Hepatocyte (in vitro differentiated cells): ENCODE results near the gene IL1R2. TPM values are rescaled to one million over a fixed set of nuclear protein-coding genes. Genes with fewer than 3 reads are reported as not detected.

Experiments used
- DNase-seq: peaks from one replicate; pipeline ENCODE4 v3.0.0-alpha.2; 2016; ENCODE audit warnings: low spot score
- H2AFZ ChIP-seq: fragments of 200-600 bp; sonication (generic); 2 replicates; pipeline ENCODE4 v1.6.0; 2016; ENCODE audit warnings: antibody characterized with exemption, mild to moderate bottlenecking
- H3K27ac ChIP-seq: fragments of 200-600 bp; sonication (generic); 2 replicates; pipeline ENCODE4 v1.5.1; 2016; ENCODE audit warnings: mild to moderate bottlenecking
- H3K27me3 ChIP-seq: fragments of 200-600 bp; sonication (generic); 2 replicates; pipeline ENCODE4 v1.6.1; 2016
- H3K36me3 ChIP-seq: fragments of 200-600 bp; sonication (generic); replicated peaks from 2 replicates; pipeline ENCODE4 v1.5.1; 2016; ENCODE audit warnings: low read depth; ENCODE audit not compliant: insufficient read depth
- H3K4me1 ChIP-seq: fragments of 200-600 bp; sonication (generic); 2 replicates; pipeline ENCODE4 v1.5.1; 2016; ENCODE audit warnings: mild to moderate bottlenecking, moderate library complexity; ENCODE audit not compliant: insufficient read depth
- H3K4me2 ChIP-seq: fragments of 200-600 bp; sonication (generic); 2 replicates; pipeline ENCODE4 v1.6.0; 2016
- H3K4me3 ChIP-seq: fragments of 200-600 bp; sonication (generic); 2 replicates; pipeline ENCODE4 v1.5.1; 2016; ENCODE audit warnings: mild to moderate bottlenecking
- H3K79me2 ChIP-seq: fragments of 200-600 bp; sonication (generic); 2 replicates; pipeline ENCODE4 v1.6.0; 2017; ENCODE audit warnings: mild to moderate bottlenecking
- H3K9me2 ChIP-seq: fragments of 200-600 bp; sonication (generic); replicated peaks from 2 replicates; pipeline ENCODE4 v1.6.0; 2017; ENCODE audit warnings: mild to moderate bottlenecking; ENCODE audit not compliant: insufficient read depth
- H3K9me3 ChIP-seq: fragments of 200-600 bp; sonication (generic); 2 replicates; pipeline ENCODE4 v1.5.1; 2016; ENCODE audit warnings: low read depth, mild to moderate bottlenecking
- H4K20me1 ChIP-seq: fragments of 200-600 bp; sonication (generic); 2 replicates; pipeline ENCODE4 v1.6.0; 2016; ENCODE audit warnings: mild to moderate bottlenecking; ENCODE audit not compliant: insufficient read depth, poor library complexity, severe bottlenecking
- EZH2 ChIP-seq: fragments of 200-600 bp; sonication (generic); IDR thresholded peaks from 2 replicates; pipeline ENCODE4 v1.6.1; 2016; ENCODE audit warnings: antibody characterized with exemption, mild to moderate bottlenecking, borderline replicate concordance
- EZH2phosphoT487 ChIP-seq: fragments of 200-600 bp; sonication (generic); IDR thresholded peaks from one replicate; pipeline ENCODE4 v1.6.1; 2018; ENCODE audit warnings: antibody characterized with exemption, mild to moderate bottlenecking, low read depth, moderate library complexity; ENCODE audit not compliant: unreplicated experiment, severe bottlenecking
- whole genome bisulfite sequencing: methylation state at CpG from one replicate; pipeline ENCODE4 v1.1.6; 2016; ENCODE audit warnings: low lambda C conversion rate; ENCODE audit errors: missing lambda C conversion rate; 5-methylcytosine and 5-hydroxymethylcytosine counted together
- polyA plus RNA-seq: library from polyadenylated mRNA; unstranded; fragments of >200 nt; fragmentation: Nextera tagmentation; extraction: Ambion mirVana; gene quantifications from 2 replicates; pipeline ENCODE4 v1.2.1, GENCODE V29; 2016
- total RNA-seq: library from RNA; depleted of rRNA; stranded (reverse); fragments of >200 nt; gene quantifications from 2 replicates; pipeline ENCODE4 v1.2.3, GENCODE V29; 2014
- TF ChIP-seq, protein P1 (sequence below): fragments of 200-600 bp; sonication (generic); IDR thresholded peaks from 2 replicates; pipeline ENCODE4 v1.5.1; 2016; ENCODE audit warnings: antibody characterized with exemption, mild to moderate bottlenecking; ENCODE audit not compliant: poor library complexity

Gene IL1R2
- total and polyA plus RNA-seq, 2 experiments from 2014 or later: 1.3 to 5.8 TPM

GRCh38 chr2:101975171-101975870, 16.4 kb upstream of the IL1R2 start:
- no peak for TF ChIP-seq EZH2
- TF ChIP-seq EZH2phosphoT487: no peak
- TF ChIP-seq, protein P1, sequence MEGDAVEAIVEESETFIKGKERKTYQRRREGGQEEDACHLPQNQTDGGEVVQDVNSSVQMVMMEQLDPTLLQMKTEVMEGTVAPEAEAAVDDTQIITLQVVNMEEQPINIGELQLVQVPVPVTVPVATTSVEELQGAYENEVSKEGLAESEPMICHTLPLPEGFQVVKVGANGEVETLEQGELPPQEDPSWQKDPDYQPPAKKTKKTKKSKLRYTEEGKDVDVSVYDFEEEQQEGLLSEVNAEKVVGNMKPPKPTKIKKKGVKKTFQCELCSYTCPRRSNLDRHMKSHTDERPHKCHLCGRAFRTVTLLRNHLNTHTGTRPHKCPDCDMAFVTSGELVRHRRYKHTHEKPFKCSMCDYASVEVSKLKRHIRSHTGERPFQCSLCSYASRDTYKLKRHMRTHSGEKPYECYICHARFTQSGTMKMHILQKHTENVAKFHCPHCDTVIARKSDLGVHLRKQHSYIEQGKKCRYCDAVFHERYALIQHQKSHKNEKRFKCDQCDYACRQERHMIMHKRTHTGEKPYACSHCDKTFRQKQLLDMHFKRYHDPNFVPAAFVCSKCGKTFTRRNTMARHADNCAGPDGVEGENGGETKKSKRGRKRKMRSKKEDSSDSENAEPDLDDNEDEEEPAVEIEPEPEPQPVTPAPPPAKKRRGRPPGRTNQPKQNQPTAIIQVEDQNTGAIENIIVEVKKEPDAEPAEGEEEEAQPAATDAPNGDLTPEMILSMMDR: no peak
- Histone ChIP-seq H3K9me2 (no peaks in the 10 kb centered on the region), H2AFZ (no peak overlapping the region), H3K36me3 (no peaks in the 10 kb centered on the region), H3K4me1 (no peaks in the 10 kb centered on the region), H3K27me3 (no peaks in the 10 kb centered on the region), H3K4me2 (no peak overlapping the region), H3K27ac (no peak overlapping the region), H4K20me1 (no peaks in the 10 kb centered on the region), H3K4me3 (no peak overlapping the region), H3K9me3 (no peaks in the 10 kb centered on the region), H3K79me2 (no peaks in the 10 kb centered on the region)
- no peak for DNase-seq
- 85% methylated on average over 17 of the region's 17 CpGs for WGBS

DNA sequence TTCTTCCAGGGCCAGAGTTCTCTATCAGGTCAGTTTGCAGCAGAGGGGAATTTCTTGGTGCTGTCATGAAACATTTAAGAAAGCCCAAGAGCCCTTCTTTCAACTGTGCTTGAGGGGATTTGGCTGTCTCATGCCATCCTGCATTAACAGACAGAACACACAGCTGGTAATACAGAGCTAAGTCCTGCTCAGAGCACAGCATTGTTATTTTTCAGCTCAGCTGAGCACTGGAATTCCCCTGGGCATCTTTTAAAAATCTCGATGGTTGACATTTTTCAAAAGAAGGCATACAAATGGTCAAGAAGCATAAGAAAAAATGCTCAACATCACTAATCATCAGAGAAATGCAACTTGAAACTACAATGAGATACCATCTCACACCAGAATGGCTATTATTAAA, 14.9 kb upstream of the IL1R2 start:
- 68% methylated on average over 1 of the region's 1 CpG for WGBS

GRCh38 chr2:101980368-101980767, 11.4 kb upstream of the IL1R2 start:
- Histone ChIP-seq H3K79me2 (no peaks in the 10 kb centered on the region), H3K4me2 (no peak overlapping the region), H4K20me1 (no peaks in the 10 kb centered on the region), H3K9me3 (no peaks in the 10 kb centered on the region), H3K36me3 (no peaks in the 10 kb centered on the region), H3K4me3 (no peak overlapping the region), H3K9me2 (no peaks in the 10 kb centered on the region), H3K27me3 (no peaks in the 10 kb centered on the region), H3K27ac (no peak overlapping the region), H3K4me1 (no peaks in the 10 kb centered on the region), H2AFZ (no peak overlapping the region)
- no peak for TF ChIP-seq EZH2phosphoT487
- 93% methylated on average over 7 of the region's 7 CpGs for WGBS
- DNase-seq: no peak

More for the DNA sequence above, 14.9 kb upstream of the IL1R2 start:
- no peak for DNase-seq
- Histone ChIP-seq H3K9me3 (no peaks in the 10 kb centered on the region), H3K4me1 (no peaks in the 10 kb centered on the region), H3K4me3 (no peak overlapping the region), H3K4me2 (no peak overlapping the region), H3K27me3 (no peaks in the 10 kb centered on the region), H3K36me3 (no peaks in the 10 kb centered on the region), H3K9me2 (no peaks in the 10 kb centered on the region), H4K20me1 (no peaks in the 10 kb centered on the region), H3K27ac (no peak overlapping the region), H2AFZ (no peak overlapping the region), H3K79me2 (no peaks in the 10 kb centered on the region)
- TF ChIP-seq, protein P1: no peak
- TF ChIP-seq EZH2phosphoT487 (no peak), EZH2 (no peak)

DNA sequence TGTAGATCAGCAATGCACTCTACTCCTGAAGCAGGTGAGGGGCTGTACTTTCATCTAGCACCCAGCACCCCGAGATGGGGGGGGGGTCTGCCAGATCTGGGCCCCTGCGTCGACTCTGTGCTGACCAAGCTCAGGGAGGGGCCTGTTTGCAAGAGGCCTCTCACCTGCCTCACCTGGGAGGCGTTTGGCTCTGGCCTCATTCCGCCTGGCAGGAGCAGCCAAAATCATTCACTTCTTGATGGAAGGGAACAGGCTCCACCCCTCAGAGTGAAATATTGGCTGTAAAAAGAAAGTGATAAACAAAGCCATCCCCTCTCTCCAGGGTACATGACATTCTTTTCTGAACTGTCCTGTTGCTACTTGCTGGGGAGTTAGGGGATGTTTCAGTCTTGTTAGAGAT, 10.7 kb upstream of the IL1R2 start:
- Histone ChIP-seq H3K9me2 (no peaks in the 10 kb centered on the region), H3K36me3 (no peaks in the 10 kb centered on the region), H3K4me2 (no peak overlapping the region), H3K4me1 (peaks cover 4% of the 10 kb centered on the region), H2AFZ (no peak overlapping the region), H3K79me2 (no peaks in the 10 kb centered on the region), H4K20me1 (no peaks in the 10 kb centered on the region), H3K27ac (no peak overlapping the region), H3K9me3 (no peaks in the 10 kb centered on the region), H3K4me3 (no peak overlapping the region), H3K27me3 (no peaks in the 10 kb centered on the region)
- TF ChIP-seq EZH2: no peak
- TF ChIP-seq, protein P1: no peak
- no peak for TF ChIP-seq EZH2phosphoT487
- WGBS: 77% methylated on average over 5 of the region's 5 CpGs
- no peak for DNase-seq
